Esophagus muscularis mucosa (tissue), 2 donors: ENCODE data around the gene CNNM4.

ENCODE experiments used
- POLR2A ChIP-seq: fragments of 450-650 bp; IDR thresholded peaks from one replicate; pipeline ENCODE4 v1.6.1; 2017; ENCODE audit warnings: antibody characterized with exemption, moderate library complexity, mild to moderate bottlenecking, low read depth
- POLR2AphosphoS5 ChIP-seq, 2 donors: sonication (generic); formaldehyde crosslinking; IDR thresholded peaks; one replicate each; pipeline ENCODE4 v1.6.1; 2017; ENCODE audit warnings: antibody characterized with exemption in 2 of 2

- TF ChIP-seq POLR2A (peak; percentile 52), POLR2AphosphoS5 (IDR thresholded peaks at IDR 0.05) (peak; percentile 84 to 86)
These were observed 97.1 kb downstream of the CNNM4 start, which contains the start of gene ANKRD39 for GRCh38 chr2:96857667-96858372.
